Stimulated activated CD8-positive, alpha-beta memory T cell treated with anti-CD3 and anti-CD28 coated beads, Interleukin-12 subunit alpha, Interleukin-12 subunit beta, amount 100 ng/mL, for 4 hours (primary cell): ENCODE data around the gene PRKCB.

Experiments
- DNase-seq: peaks from one replicate; pipeline ENCODE4 v3.0.0-alpha.2; 2020; ENCODE audit warnings: low read depth

The PRKCB gene

DNA sequence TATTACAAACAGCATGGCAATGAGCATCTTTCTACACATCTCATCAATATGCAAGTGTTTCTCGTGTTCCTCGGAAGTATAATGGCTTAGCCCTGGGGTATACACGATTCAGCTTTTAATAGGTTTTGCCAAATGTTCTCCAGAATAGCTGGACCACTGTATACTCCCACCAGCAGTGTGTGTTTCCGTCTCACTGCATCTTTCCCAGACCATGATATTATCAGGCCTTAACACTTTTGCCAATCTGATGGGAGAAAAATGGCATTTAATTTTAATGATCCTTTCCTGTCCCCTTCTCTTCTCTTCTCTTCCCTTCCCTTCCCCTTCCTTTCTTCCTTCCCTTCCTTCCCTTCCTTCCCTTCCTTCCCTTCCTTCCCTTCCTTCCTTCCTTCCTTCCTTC is 30.8 kb downstream of the PRKCB start:
- DNase-seq: no peak

- DNase-seq: no peak
Measured at GRCh38 chr16:23867566-23867965, 31.8 kb downstream of the PRKCB start.

- no peak for DNase-seq
Measured at GRCh38 chr16:23868136-23868535, 32.4 kb downstream of the PRKCB start.

GRCh38 chr16:23869052-23869451 is 33.3 kb downstream of the PRKCB start:
- peak; percentile 19 for DNase-seq

GRCh38 chr16:23871924-23872323 is 36.1 kb downstream of the PRKCB start:
- no peak for DNase-seq

DNA sequence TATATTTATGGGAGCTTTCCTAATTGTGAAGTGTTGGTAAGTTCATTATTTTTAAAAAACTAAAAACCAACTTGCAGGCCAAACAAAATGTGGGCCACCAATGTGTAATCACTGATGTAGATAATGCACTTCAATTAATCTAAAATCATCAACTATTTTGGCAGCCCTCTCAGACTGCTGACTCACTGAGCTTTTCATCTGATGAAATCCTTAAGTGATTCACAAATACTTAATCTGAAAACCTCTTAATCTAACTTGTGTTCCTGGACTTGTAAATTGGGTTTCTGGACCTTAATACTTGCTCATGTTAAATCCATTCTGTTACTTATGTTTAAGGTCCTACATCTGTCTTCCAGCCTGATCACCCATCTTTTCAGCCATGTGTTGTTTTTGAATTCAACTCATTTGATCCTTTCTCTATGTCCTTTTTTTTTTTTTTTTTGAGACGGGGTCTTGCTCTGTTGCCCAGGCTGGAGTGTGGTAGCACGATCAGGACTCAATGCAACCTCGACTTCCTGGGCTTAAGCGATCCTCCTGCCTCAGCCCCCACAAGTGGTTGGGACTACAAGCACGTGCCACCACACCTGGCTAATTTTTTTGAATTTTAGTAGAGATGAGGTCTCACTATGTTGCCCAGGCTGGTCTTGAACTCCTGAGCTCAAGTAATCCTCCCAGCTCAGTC is 39.0 kb downstream of the PRKCB start:
- DNase-seq: no peak

DNA sequence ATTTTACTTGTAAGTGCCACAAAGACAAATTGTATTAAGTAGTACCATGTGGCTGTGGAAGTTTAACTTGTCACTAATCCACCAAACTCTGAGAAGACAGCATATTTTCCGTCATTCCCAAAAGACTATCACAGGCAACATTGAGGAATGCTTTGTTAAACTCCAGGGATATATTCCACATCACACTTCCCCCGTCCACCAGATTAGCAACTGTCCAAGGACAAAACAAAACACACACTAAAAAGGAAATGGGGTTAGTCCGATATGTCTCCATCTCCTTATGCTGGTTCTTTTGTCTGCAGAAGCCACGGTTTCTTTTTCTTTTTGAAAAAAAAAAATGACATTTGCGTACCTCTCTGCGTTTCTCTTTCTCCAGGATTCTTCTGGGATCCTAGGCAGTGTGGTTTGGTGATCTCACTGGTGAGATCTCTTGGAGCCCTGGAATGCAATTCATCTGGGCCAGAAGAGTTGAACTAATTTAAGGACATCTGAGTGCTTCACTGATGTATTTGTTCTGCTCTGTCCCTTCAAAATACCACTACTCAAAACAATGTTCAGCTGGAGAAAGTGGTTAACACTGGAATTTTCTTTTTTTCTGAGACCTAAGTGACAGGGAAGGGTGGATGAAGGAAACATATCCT is 40.6 kb downstream of the PRKCB start:
- DNase-seq: no peak

GRCh38 chr16:23877107-23878070 is 41.6 kb downstream of the PRKCB start:
- DNase-seq: no peak

DNA sequence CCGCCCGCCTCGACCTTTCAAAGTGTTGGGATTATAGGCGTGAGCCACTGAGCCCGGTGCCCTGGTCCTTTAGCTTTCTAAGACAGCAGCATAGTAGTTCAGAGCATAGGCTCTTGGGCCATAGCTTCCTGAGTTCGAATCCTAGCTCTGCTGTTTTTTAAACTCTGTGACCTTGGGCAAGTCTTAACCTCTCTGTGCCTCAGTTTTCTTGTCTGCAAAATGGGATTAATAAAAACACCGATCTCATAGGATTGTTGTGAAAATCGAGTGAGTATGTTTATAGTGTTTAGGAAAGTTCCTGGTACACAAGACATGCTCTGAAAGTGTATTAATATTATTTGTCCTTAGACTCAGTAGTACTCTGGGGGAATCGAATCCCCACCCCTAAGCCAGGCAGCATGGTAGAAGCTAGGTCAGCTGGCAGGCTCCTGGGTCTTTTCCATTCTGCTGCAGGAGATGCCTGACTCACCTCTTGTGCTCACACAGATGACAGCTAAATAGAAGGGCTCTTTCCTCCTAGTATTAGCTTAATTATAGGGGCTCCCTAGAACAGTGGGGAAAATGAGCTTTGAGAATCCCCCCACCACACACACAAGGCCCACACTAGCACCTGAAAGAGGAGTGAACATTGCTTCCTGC is 44.1 kb downstream of the PRKCB start:
- DNase-seq: no peak

- DNase-seq: no peak
Measured at GRCh38 chr16:23889189-23889588, 53.4 kb downstream of the PRKCB start.

GRCh38 chr16:23893986-23894385 is 58.2 kb downstream of the PRKCB start:
- no peak for DNase-seq

DNA sequence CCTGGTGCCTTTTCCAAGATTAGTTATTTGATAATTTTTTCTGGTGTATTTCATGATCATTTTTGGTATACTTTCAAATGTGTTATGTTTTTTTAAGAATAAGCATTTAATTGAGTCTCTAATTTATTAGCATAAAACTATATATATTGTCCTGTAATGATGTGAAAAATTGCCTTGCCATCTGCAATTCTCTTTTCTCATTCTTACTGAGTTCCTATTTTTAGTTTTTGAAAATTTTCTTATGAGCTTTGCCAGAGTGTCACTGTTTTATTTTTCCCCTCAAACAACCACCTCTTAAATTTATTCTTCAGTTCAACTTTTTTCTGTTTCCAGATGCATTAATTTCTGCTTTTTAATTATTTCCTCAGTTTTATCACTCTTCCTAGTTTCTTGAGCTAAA is 59.3 kb downstream of the PRKCB start:
- no peak for DNase-seq

- DNase-seq: no peak
Measured at GRCh38 chr16:23896832-23897821, 61.3 kb downstream of the PRKCB start.

DNA sequence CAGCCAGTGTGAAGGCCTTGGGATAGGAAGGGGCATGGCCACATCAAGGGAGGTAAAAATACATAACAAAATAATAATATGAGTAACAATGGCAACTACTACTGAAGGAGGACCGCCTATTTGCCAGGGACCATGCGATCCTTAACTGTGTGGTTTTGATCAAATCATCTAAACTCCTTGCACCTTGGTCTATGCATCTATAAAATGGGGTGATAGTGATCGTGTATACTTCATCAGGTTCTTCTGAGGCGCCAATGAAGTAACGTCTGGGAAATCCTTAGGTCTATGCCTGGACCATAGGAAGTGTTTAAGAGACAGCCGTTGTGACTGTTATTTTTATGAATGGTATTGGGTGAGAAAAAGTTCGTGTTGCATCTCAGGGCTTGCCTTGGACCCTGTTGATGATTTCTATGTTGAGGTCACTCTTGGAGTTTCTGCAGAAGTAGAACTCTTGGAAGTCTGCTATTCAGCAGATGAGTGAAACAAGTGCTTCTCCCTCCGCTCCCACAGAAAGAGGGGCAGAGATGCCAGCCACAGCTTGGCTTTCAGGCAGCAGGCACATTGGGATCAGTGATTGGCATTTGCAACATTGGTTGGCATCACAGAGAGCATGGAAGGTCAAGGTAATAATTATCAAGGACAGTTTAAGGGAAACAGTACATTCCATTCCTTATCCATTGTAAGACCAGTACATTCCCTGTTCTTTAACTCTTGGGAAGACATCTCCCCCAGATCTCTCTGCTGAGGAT is 63.1 kb downstream of the PRKCB start:
- no peak for DNase-seq

DNA sequence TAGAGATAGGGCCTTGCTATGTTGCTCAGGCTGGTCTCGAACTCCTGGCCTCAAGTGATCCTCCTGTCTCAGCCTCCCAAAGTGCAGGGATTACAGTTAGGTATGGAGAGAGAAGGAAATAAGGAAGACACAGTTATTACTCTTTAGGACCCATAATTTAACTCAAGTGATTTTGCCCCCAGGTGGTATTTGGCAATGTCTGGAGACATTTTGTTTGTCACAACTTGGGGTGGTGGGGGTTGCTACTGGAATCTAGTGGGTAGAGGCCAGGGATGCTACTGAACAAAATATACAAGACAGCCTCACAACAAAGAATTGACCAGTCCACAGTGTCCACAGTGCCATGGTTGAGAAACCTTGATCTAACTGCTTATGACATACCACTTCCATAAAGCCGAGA is 64.1 kb downstream of the PRKCB start:
- no peak for DNase-seq

GRCh38 chr16:23900480-23901177 is 64.8 kb downstream of the PRKCB start:
- no peak for DNase-seq

GRCh38 chr16:23901178-23902033 is 65.6 kb downstream of the PRKCB start:
- DNase-seq: no peak

DNA sequence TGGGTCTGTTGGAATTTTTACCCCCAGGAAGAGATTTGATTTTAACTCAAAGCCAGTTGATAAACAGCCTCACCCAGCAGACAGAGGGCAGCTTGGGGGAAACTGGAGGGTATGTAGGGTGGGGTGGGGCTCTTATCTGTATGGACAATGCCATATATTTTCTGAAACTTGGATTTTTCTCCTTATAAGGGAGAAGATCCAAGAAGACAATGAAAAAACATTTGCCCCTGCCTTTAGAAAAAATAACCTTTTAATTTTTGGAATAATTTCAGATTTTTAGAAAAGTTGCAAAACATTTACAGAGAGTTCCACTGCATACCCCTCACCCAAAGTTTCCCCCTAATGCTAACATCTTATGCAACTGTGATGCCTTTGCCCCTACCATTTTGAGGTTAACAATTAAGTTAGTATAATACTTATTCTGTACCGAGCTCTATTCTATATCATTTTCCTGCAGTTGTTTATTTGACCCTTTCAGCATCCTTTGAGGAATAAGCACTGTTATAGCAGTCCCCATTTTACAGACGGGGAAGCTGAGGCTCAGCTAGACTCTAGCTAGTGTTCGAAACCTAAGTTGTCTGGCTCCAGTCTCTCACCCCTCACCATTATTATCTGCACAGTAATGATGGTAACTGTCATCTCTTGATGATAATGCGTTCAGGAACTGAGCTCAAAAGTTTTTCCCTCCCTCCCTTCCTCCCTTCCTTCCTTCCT is 66.4 kb downstream of the PRKCB start:
- no peak for DNase-seq
